Sigmoid colon (tissue), 7 donors: ENCODE results near the gene ANP32A. TPM values are rescaled to one million over a fixed set of nuclear protein-coding genes. Genes with fewer than 3 reads are reported as not detected.
"Not testable (repeated sequence)": the region's sequence is repeated elsewhere in the genome, so short reads cannot be mapped to it uniquely, and the experiment has no call there.

Experiments used
- DNase-seq: peaks from one replicate; pipeline ENCODE4 v3.0.0-alpha.2; 2019
- H3K27ac ChIP-seq, 4 donors: fragments of 200-600 bp; sonication (generic); one replicate each; pipeline ENCODE4 v1.5.1; 2016 to 2019; ENCODE audit warnings: mild to moderate bottlenecking in 1 of 4
- H3K27me3 ChIP-seq, 3 donors: fragments of 200-600 bp; sonication (generic); one replicate each; pipeline ENCODE4 v1.5.1; 2019; ENCODE audit warnings: mild to moderate bottlenecking in 1 of 3
- H3K36me3 ChIP-seq, 4 donors: fragments of 200-600 bp; sonication (generic); one replicate each; pipeline ENCODE4 v1.5.1; 2016 to 2019
- H3K4me1 ChIP-seq, 4 donors: fragments of 200-600 bp; sonication (generic); one replicate each; pipeline ENCODE4 v1.5.1; 2017 to 2019
- H3K4me3 ChIP-seq, 4 donors: fragments of 200-600 bp; sonication (generic); one replicate each; pipeline ENCODE4 v1.5.1; 2017 to 2019; ENCODE audit warnings: mild to moderate bottlenecking in 2 of 4, moderate library complexity in 1 of 4
- H3K9me3 ChIP-seq, 4 donors: fragments of 200-600 bp in 3 of 4; sonication (generic) in 3 of 4; one replicate each; pipeline versions ENCODE4 v1.5.1 to v1.6.1; 2013 to 2019
- CTCF ChIP-seq, 4 experiments: fragments of 450-650 bp in 3 of 4; fragments of 200-600 bp in 1 of 4; IDR thresholded peaks; one replicate each; pipeline ENCODE4 v1.5.1; 2016 to 2019; ENCODE audit warnings: antibody characterized with exemption in 4 of 4, mild to moderate bottlenecking in 3 of 4, moderate library complexity in 2 of 4
- EP300 ChIP-seq, 4 donors: sonication (generic); formaldehyde crosslinking; IDR thresholded peaks; one replicate each; pipeline ENCODE4 v1.6.1; 2017; ENCODE audit warnings: antibody characterized with exemption in 4 of 4
- POLR2A ChIP-seq, 2 donors: fragments of 450-650 bp; IDR thresholded peaks; one replicate each; pipeline ENCODE4 v1.6.1; 2016; ENCODE audit warnings: antibody characterized with exemption in 2 of 2, mild to moderate bottlenecking in 2 of 2, moderate library complexity in 2 of 2
- POLR2AphosphoS5 ChIP-seq, 4 donors: sonication (generic); formaldehyde crosslinking; IDR thresholded peaks; one replicate each; pipeline ENCODE4 v1.6.1; 2017; ENCODE audit warnings: antibody characterized with exemption in 4 of 4
- WGBS, 2 donors: extraction: QIAGEN DNeasy Blood & Tissue Kit; methylation state at CpG; one replicate each; pipeline ENCODE4 v1.1.7; 2013; 5-methylcytosine and 5-hydroxymethylcytosine counted together
- intact Hi-C: fragments of 100-400 bp; cut with DNase I; formaldehyde crosslinking; loops from one replicate; pipeline ENCODE4 v1.15.1; 2023
- polyA plus RNA-seq, 3 donors: library from polyadenylated mRNA; stranded (reverse); fragments of 200-250 nt; gene quantifications; one replicate each; pipeline ENCODE4 v1.2.3, GENCODE V29; 2013
- total RNA-seq, 4 donors: library from RNA; depleted of rRNA; stranded (reverse); fragments of >200 nt; gene quantifications; one replicate each; pipeline ENCODE4 v1.1.0, GENCODE V29; 2016
- donor health status: healthy with polysubstance abuse.
- donor health status: Bipolar disorder and iron deficiency.
- donor health status: healthy.

Gene ANP32A
- 10 to 100 TPM; 37.6 to 71.2 (median 58.9) TPM for total RNA-seq
- 100 to 1,000 TPM in 1 of 3 donors, 10 to 100 TPM in 2; 67.3 to 152 (median 82.1) TPM for polyA plus RNA-seq

- H3K4me1 ChIP-seq, result peaks cover 0 to 30% (median 25%) of the 10 kb centered on the region in 4 donors
- intact Hi-C loops, result loop anchor here (5.0 kb wide), 2 partner anchors 33 to 57 kb away; no protein-coding TSS in a partner anchor
- peak within 1 kb of the TSS; percentile 77 to 98 (median 97) for H3K4me3 ChIP-seq
- no peaks in the 10 kb centered on the region for H3K27me3 ChIP-seq
- peak; percentile 98 for DNase-seq
- no peak for TF ChIP-seq CTCF (IDR thresholded peaks at IDR 0.05)
- no peak for TF ChIP-seq EP300 (IDR thresholded peaks at IDR 0.05)
- peak; percentile 85 to 92 (median 86) for TF ChIP-seq POLR2AphosphoS5 (IDR thresholded peaks at IDR 0.05)
- peak in 1 of 2 donors; percentile 87 for TF ChIP-seq POLR2A (IDR thresholded peaks at IDR 0.05)
- peak within 1 kb of the TSS; percentile 92 to 99 (median 98) for H3K27ac ChIP-seq
- H3K36me3 ChIP-seq, result no peaks in the 10 kb centered on the region
- no peaks in the 10 kb centered on the region for H3K9me3 ChIP-seq
- 1% methylated on average over 81 of the region's 81 CpGs for WGBS, 2 donors
Measured at GRCh38 chr15:68820295-68821189, at the start of gene ANP32A. Gene ANP32A (minus strand): TSS chr15:68820895. CDS start chr15:68820751, 144 bp downstream.

GRCh38 chr15:68868296-68868695 is 47.6 kb upstream of the ANP32A start:
- TF ChIP-seq POLR2A (IDR thresholded peaks at IDR 0.05), result no peak
- TF ChIP-seq POLR2AphosphoS5 (IDR thresholded peaks at IDR 0.05), result no peak
- TF ChIP-seq CTCF (IDR thresholded peaks at IDR 0.05), result no peak
- TF ChIP-seq EP300 (IDR thresholded peaks at IDR 0.05), result no peak
- intact Hi-C loops, result no loop called here
- no peaks in the 10 kb centered on the region for H3K4me1 ChIP-seq

GRCh38 chr15:68862415-68862814 is 41.7 kb upstream of the ANP32A start:
- Histone ChIP-seq H3K9me3 (peaks cover 0 to 15% (median 5%) of the 10 kb centered on the region in 4 donors), H3K27ac (no peak overlapping the region), H3K27me3 (no peaks in the 10 kb centered on the region), H3K4me3 (no peak overlapping the region), H3K4me1 (no peaks in the 10 kb centered on the region), H3K36me3 (no peaks in the 10 kb centered on the region)
- intact Hi-C loops, result no loop called here
- TF ChIP-seq CTCF (IDR thresholded peaks at IDR 0.05) (no peak), POLR2A (IDR thresholded peaks at IDR 0.05) (no peak), POLR2AphosphoS5 (IDR thresholded peaks at IDR 0.05) (no peak), EP300 (IDR thresholded peaks at IDR 0.05) (no peak)
- DNase-seq, result no peak

More at GRCh38 chr15:68868296-68868695, 47.6 kb upstream of the ANP32A start:
- no peak for DNase-seq
- no peak overlapping the region for H3K4me3 ChIP-seq
- H3K9me3 ChIP-seq, result peaks cover 0 to 3% (median 0%) of the 10 kb centered on the region in 4 donors
- H3K36me3 ChIP-seq, result no peaks in the 10 kb centered on the region
- WGBS, 2 donors, result 84 to 89% methylated on average over 2 of the region's 2 CpGs
- no peak overlapping the region for H3K27ac ChIP-seq
- H3K27me3 ChIP-seq, result peaks cover 0 to 4% (median 0%) of the 10 kb centered on the region in 3 donors

GRCh38 chr15:68858666-68859065 is 38.0 kb upstream of the ANP32A start:
- H3K36me3 ChIP-seq, DNase-seq, H3K27ac ChIP-seq, H3K27me3 ChIP-seq, intact Hi-C loops, H3K4me1 ChIP-seq, H3K4me3 ChIP-seq: not testable (repeated sequence)
- H3K9me3 ChIP-seq, result peaks cover 0 to 20% (median 5%) of the 10 kb centered on the region in 4 donors
- 83% methylated on average over 2 of the region's 4 CpGs for WGBS, 2 donors

GRCh38 chr15:68857443-68857842 is 36.7 kb upstream of the ANP32A start:
- WGBS, 2 donors, result 89 to 92% methylated on average over 5 of the region's 5 CpGs
- H3K36me3 ChIP-seq, H3K4me3 ChIP-seq, H3K4me1 ChIP-seq, DNase-seq, H3K27ac ChIP-seq, intact Hi-C loops, H3K27me3 ChIP-seq: not testable (repeated sequence)
- H3K9me3 ChIP-seq, result peaks cover 0 to 11% (median 5%) of the 10 kb centered on the region in 4 donors
